ENCODE results near the gene RDX.

- TF ChIP-seq, protein P1, sequence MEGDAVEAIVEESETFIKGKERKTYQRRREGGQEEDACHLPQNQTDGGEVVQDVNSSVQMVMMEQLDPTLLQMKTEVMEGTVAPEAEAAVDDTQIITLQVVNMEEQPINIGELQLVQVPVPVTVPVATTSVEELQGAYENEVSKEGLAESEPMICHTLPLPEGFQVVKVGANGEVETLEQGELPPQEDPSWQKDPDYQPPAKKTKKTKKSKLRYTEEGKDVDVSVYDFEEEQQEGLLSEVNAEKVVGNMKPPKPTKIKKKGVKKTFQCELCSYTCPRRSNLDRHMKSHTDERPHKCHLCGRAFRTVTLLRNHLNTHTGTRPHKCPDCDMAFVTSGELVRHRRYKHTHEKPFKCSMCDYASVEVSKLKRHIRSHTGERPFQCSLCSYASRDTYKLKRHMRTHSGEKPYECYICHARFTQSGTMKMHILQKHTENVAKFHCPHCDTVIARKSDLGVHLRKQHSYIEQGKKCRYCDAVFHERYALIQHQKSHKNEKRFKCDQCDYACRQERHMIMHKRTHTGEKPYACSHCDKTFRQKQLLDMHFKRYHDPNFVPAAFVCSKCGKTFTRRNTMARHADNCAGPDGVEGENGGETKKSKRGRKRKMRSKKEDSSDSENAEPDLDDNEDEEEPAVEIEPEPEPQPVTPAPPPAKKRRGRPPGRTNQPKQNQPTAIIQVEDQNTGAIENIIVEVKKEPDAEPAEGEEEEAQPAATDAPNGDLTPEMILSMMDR (conservative IDR thresholded peaks at IDR 0.05; ENCODE audit: low read depth, low read length) = no peak
- TF ChIP-seq MAFK (IDR thresholded peaks at IDR 0.05; ENCODE audit: low read depth, low read length) = no peak
- no peak for TF ChIP-seq USF2 (IDR thresholded peaks at IDR 0.05; ENCODE audit: low read depth, low read length)
- peak; percentile 29; the same call in 1 of the 2 replicates for TF ChIP-seq MXI1 (IDR thresholded peaks at IDR 0.05; ENCODE audit: borderline replicate concordance, low read depth, low read length)
- TF ChIP-seq BHLHE40 (IDR thresholded peaks at IDR 0.05; ENCODE audit: low read depth, low read length) = no peak
- no peak for TF ChIP-seq SMC3 (IDR thresholded peaks at IDR 0.05; ENCODE audit: low read depth, low read length)
- TF ChIP-seq RFX5 (IDR thresholded peaks at IDR 0.05; ENCODE audit: low read depth, low read length) = no peak
- TF ChIP-seq FOS (IDR thresholded peaks at IDR 0.05; ENCODE audit: low read depth, low read length) = no peak
- TF ChIP-seq POLR2A (IDR thresholded peaks at IDR 0.05; ENCODE audit: low read depth, low read length) = no peak
- TF ChIP-seq CEBPB (IDR thresholded peaks at IDR 0.05; ENCODE audit: low read depth, low read length) = no peak
- TF ChIP-seq RCOR1 (IDR thresholded peaks at IDR 0.05; ENCODE audit: insufficient replicate concordance, low read length) = no peak
- TF ChIP-seq RAD21 (IDR thresholded peaks at IDR 0.05; ENCODE audit: low read length) = no peak
- no peak for TF ChIP-seq NFE2L2 (IDR thresholded peaks at IDR 0.05; ENCODE audit: low read depth, low read length)
- TF ChIP-seq MAZ (IDR thresholded peaks at IDR 0.05; ENCODE audit: borderline replicate concordance, low read depth, low read length) = 0 out of 2 replicates have a peak, but pooled peaks have one; percentile 35
These were observed 736 bp downstream of the RDX start for GRCh38 chr11:110295531-110296225.
